RWPE2 (cell line): ENCODE results near the gene PCSK5.
"Not testable (repeated sequence)": the region's sequence is repeated elsewhere in the genome, so short reads cannot be mapped to it uniquely, and the experiment has no call there.

Experiments used
- ATAC-seq: fragments of 200-7000 bp; cut with Tn5 transposase; 3 replicates; pipeline ENCODE4 v1.9.1; 2021; ENCODE audit warnings: low read depth
- DNase-seq: peaks from one replicate; pipeline ENCODE4 v3.0.0-alpha.2; 2020; ENCODE audit warnings: low spot score
- H3K27ac ChIP-seq: fragments of 450-650 bp; 2 replicates; pipeline ENCODE4 v1.5.1; 2017; ENCODE audit warnings: mild to moderate bottlenecking; ENCODE audit not compliant: poor library complexity, severe bottlenecking
- H3K27me3 ChIP-seq: fragments of 250-450 bp; sonication (Bioruptor Pico); 2 replicates; pipeline ENCODE4 v1.5.1; 2021; ENCODE audit warnings: mild to moderate bottlenecking, moderate library complexity; ENCODE audit not compliant: insufficient read depth, poor library complexity, severe bottlenecking
- H3K36me3 ChIP-seq: fragments of 250-450 bp; sonication (Bioruptor Pico); 2 replicates; pipeline ENCODE4 v1.5.1; 2020; ENCODE audit warnings: low read depth, mild to moderate bottlenecking, moderate library complexity
- H3K4me1 ChIP-seq: fragments of 250-450 bp; sonication (Bioruptor Pico); 2 replicates; pipeline ENCODE4 v1.5.1; 2021; ENCODE audit warnings: mild to moderate bottlenecking, moderate library complexity; ENCODE audit not compliant: insufficient read depth, poor library complexity, severe bottlenecking
- H3K4me3 ChIP-seq: fragments of 250-450 bp; sonication (Bioruptor Pico); 2 replicates; pipeline ENCODE4 v1.5.1; 2021; ENCODE audit warnings: mild to moderate bottlenecking, moderate library complexity; ENCODE audit not compliant: severe bottlenecking
- H3K9me3 ChIP-seq: fragments of 250-450 bp; sonication (Bioruptor Pico); 2 replicates; pipeline ENCODE4 v1.5.1; 2021; ENCODE audit warnings: mild to moderate bottlenecking, moderate library complexity; ENCODE audit not compliant: severe bottlenecking
- CTCF ChIP-seq: fragments of 450-650 bp; IDR thresholded peaks from one replicate; pipeline ENCODE4 v1.5.1; 2017; ENCODE audit warnings: mild to moderate bottlenecking, moderate library complexity; ENCODE audit not compliant: poor library complexity, severe bottlenecking

The PCSK5 gene

GRCh38 chr9:75866273-75866871 is 24.1 kb upstream of the PCSK5 start:
- Histone ChIP-seq H3K36me3 (no peaks in the 10 kb centered on the region), H3K27ac (no peak overlapping the region), H3K4me1 (no peaks in the 10 kb centered on the region), H3K9me3 (no peaks in the 10 kb centered on the region), H3K27me3 (no peaks in the 10 kb centered on the region), H3K4me3 (no peak overlapping the region)
- DNase-seq (no peak), ATAC-seq (0 out of 3 replicates have a peak, but pooled peaks have one; percentile 35)
- peak; percentile 84 for TF ChIP-seq CTCF

- not testable (repeated sequence) for H3K36me3 ChIP-seq, ATAC-seq, H3K27ac ChIP-seq, H3K27me3 ChIP-seq, H3K4me3 ChIP-seq, H3K9me3 ChIP-seq, H3K4me1 ChIP-seq, DNase-seq
These were observed 21.9 kb upstream of the PCSK5 start for GRCh38 chr9:75868526-75868925.

GRCh38 chr9:75869236-75869635 is 21.2 kb upstream of the PCSK5 start:
- ATAC-seq (no peak), DNase-seq (no peak)
- Histone ChIP-seq H3K4me3 (no peak overlapping the region), H3K4me1 (no peaks in the 10 kb centered on the region), H3K36me3 (no peaks in the 10 kb centered on the region), H3K27ac (no peak overlapping the region), H3K27me3 (no peaks in the 10 kb centered on the region), H3K9me3 (no peaks in the 10 kb centered on the region)
- TF ChIP-seq CTCF: no peak

GRCh38 chr9:75870450-75870849 is 20.0 kb upstream of the PCSK5 start:
- Histone ChIP-seq H3K27me3 (no peaks in the 10 kb centered on the region), H3K27ac (no peak overlapping the region), H3K4me1 (no peaks in the 10 kb centered on the region), H3K9me3 (no peaks in the 10 kb centered on the region), H3K4me3 (no peak overlapping the region), H3K36me3 (no peaks in the 10 kb centered on the region)
- DNase-seq: no peak
- TF ChIP-seq CTCF: no peak
- no peak for ATAC-seq

- Histone ChIP-seq H3K36me3 (no peaks in the 10 kb centered on the region), H3K27me3 (no peaks in the 10 kb centered on the region), H3K9me3 (no peaks in the 10 kb centered on the region), H3K4me3 (no peak overlapping the region), H3K4me1 (no peaks in the 10 kb centered on the region), H3K27ac (no peak overlapping the region)
- TF ChIP-seq CTCF: no peak
- no peak for DNase-seq
- ATAC-seq: no peak
These were observed 18.8 kb upstream of the PCSK5 start for GRCh38 chr9:75871624-75872023.
